Suppressor macrophage treated with lipopolysaccharide for 4 hours (primary cell): ENCODE data around the gene MARCHF2.

Source experiments
- DNase-seq: peaks from one replicate; pipeline ENCODE4 v3.0.0-alpha.2; 2020

MARCHF2 gene

DNA sequence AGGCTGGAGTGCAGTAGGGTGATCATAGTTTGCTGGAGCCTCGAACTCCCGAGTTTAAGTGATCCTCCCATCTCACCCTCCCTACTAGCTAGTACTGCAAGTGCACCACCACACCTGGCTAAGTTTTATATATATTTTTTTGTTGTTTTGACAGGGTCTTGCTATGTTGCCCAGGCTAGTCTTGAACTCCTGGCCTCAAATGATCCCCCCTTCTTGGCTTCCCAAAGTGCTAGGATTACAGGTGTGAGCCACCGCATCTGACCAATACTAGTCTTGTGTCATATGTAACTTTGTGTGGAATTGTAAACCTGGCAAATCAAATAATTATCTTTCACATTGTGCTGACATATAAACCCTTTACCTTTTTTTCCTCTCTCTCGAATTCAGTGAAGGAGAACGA lies 41.9 kb downstream of the MARCHF2 start:
- no peak for DNase-seq

DNA sequence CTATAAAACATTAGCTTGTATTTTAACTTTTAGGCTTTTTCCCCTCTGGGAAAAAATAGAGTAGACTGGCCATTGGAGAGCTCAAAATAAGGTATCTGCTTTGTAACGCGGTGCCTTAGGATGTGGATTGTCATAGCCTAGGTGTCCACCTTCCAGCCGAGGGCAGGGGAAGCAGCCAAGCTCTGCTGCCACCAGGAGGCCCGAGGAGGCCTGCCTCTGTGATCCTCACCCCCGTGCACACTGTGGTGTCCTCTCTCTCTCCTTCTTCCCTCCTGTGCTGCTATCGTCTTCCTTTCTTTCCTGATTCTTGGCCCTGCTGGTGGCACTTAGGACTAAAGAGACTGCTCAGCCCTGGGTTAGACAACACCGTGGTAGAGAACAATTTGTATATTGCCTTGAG lies 43.0 kb downstream of the MARCHF2 start:
- DNase-seq, result no peak

DNA sequence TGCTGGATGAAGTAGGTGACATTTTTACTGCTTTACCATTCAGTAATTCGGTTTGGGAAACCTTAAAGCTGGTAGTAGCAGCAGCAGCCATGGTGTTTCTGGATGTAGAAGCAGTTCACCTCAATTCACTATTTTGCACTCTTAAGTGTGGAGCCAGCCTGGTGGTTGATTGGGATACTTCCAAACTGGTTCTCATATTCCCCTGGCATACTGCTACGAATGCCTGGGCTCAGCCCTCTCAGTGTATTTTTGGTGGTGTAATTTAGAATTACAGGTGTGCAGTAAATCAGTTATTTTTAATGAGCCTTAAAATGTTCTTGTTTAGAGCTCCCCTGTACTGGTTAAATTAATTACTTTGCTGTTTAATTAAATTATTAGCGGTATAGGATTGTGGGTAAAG lies 44.1 kb downstream of the MARCHF2 start:
- no peak for DNase-seq

DNA sequence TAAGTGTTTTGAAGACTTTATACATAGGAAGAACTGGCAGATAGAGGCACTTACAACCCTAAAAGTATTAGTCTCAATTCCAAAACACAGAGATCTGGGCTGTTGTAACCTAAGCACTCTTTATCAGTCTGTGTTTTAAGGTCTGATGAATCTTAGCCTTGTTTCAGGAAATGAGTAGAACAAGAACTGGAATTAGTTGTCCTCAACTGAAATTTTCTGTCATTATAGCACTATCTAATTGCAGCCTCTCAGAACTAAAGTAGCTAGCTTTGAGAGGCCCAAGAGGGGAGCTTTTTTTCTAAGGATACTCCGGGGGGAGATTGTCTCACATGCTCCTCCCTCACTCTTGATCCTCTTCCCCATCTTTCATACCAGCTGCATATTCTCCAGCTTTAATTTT lies 44.7 kb downstream of the MARCHF2 start:
- DNase-seq, result no peak

DNA sequence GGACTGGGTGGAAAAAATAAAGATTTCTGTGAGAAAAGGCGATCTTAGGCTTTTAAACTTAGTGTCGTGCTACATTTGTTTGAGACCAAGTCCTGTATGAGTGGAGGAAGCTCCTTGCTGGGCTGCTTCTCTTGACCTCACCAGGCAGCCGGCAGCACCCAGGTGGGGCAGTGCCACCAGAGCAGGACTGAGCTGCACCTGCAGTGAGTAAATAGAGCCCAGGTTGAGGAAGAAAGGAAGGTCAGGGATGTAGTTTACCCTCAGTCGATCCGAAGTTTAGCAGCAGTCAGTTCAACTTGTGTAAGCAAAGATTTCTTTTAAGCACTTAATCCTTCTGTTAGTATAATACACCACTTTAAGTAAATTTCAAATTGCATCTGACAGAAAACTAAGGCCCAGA lies 45.3 kb downstream of the MARCHF2 start:
- no peak for DNase-seq

DNA sequence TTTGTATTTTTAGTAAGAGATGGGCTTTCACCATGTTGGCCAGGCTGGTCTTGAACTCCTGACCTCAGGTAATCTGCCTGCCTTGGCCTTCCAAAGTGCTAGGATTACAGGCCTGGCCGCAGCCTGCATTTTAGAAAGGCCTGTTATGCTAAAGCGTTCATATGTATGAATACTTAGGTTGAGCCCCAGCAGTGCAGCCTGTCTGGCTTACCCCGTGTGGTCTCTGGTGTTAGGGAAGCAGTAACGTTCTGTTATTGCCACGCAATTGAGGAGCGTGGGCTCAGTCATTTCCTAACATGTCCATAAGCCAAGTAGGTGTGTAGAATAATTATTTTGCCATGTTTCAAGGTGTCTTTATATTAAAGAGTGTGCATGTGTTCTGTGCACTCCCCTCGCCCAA lies 46.0 kb downstream of the MARCHF2 start:
- DNase-seq, result no peak

DNA sequence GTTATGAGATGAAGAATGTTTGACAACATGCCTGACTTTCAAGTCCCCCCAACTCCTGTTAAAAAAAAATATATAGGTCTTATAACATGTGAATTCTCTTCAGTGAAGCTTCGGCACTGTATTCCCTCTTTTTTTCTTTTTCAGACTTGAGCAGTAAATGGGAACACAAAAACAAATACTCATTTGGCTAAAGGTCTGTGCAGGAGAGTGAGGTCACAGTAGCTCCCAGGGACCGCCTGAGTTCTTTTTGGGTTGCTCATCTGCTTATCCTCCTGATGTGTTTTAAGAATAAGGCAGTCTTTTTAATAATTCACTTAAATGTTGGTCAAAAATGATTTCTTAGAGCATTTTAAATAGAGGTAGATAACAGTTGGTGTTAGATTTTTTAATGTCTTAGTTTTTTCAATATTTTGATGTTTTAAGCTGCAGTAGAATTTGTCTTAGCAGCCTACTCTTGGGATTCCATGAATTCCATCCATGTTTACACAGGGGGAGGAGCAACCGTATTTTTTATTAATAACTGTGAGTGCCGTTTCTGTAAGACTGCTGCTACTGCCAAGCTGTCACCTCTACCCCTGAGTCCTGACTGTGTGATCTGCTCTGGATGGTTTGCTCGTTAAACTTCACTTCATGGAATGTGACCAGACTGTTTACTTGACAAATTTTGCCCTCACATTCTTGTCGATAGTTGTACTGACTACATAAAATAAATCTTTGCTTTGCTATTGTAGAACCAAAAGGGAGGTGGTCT lies 46.6 kb downstream of the MARCHF2 start:
- DNase-seq, result no peak

DNA sequence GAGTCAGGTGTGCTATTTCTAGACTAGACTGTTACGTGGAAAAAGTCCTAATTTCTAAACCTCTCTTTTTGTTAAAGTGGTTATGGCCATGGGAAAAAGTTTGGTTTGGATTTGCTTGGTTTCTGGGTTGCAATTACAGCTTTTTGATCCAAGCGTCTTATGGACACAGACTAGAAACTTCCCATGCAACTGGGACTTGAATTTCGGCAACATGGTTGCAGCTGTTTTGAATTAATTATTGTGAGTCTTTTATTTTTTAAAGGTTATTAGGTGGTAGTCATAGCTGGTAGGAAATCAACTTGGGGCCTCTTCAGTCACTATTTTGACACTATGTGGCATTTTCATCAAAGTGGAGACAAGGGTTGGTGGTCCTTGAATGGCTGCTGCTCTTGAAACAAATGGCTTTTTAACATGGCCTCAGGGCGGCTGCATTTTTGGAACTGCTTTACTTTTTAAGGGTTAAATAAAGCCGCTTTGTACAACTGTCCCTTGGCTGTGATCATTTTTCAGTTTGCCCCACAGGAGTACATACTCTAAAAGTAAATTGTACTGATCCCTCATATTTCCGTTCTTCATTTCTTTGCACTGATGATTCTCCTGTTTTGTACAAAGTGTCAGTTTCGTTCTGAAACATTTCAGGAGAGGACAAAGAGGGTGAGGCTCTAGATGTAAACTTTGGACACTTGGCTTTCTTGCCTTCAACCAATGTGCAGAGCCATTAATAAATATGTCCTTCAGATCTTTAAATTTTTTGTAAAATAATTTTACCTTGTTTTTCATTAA lies 47.6 kb downstream of the MARCHF2 start:
- DNase-seq, result no peak

DNA sequence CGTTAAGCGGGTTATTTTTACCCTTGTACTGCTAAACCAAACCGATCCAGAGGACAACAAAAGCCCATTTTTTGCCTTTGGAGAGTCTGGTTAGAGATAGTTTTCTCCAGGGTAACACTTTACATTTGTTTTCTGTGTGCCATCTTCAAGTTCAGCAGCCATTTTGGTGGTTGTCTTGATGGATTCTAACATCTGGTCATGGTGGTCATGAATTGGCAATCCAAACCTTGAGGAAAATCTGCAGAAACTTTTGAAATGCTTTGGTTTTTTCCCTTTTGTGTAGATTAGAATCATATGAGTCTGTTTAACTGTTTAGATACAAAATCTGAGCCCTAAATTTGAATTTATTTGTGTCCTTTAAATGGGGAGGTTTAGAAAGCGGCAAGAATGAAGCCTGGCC lies 48.3 kb downstream of the MARCHF2 start:
- no peak for DNase-seq

DNA sequence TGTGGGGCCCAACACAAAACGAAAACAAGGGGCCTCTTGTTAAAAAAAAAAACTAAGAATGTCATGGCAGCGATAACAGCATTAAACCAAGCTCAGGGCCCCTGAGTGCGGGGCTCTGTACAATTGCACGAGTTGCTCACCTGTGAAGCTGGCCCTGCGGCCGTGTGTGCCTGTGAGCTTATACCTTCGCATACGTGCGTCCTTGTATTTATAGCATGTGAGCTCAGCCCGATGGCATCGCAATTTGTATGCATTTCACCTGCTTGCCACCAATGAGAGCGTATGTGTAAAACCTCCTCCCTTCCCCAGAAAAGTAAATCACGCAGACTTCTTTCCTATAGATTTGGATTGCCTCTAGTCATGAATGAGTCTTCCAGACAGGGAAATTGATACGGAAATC lies 48.8 kb downstream of the MARCHF2 start:
- DNase-seq, result no peak

DNA sequence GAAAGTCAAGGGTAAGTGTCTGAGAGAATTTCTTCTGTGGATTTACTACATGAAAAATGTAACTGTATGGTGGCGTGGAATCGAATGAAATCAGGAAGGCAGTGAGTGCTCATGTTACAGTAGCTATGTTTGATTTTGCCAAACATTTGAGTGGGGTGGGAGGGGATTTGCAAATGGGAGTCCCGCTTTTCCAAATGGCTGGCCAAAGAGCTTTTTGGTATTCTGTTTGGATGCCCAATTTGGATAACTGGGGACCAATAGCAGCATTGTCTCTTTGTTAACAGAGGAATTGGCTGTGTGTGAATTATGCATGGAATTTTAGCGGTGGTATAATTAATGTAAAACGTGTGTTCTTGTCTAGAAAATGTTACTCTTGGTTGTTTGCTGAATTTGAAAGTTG lies 49.5 kb downstream of the MARCHF2 start:
- no peak for DNase-seq

DNA sequence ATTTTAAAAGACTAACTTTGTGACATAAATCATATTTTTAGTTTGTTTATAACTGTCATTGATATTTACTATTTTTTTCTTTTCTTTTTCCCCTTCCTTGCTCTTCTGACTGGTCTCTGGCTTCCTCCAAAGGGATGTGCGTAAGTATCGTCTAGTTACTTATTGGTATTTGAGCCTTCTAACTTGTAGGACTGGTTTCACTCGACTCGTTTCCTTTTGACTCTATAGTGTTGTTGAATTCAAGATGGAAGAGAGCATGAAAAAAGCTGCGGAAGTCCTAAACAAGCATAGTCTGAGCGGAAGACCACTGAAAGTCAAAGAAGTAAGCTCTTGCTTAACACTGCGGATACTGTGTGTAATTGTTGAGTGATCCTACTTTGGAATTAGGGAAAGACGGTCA lies 50.3 kb downstream of the MARCHF2 start:
- DNase-seq, result no peak

DNA sequence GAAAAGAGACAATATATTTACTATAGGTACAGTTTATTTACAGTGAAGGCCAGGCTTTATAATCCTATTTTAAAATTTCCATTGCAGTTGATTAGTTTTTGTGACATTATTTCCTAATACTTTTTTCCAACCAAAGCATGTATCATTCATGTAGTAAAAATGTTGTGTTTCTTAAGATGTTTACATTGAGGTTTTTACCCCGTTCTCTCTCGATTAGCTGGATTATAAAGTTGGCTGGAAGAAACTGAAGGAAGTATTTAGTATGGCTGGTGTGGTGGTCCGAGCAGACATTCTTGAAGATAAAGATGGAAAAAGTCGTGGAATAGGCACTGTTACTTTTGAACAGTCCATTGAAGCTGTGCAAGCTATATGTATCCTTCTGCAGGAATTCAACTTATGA lies 52.9 kb downstream of the MARCHF2 start:
- no peak for DNase-seq

DNA sequence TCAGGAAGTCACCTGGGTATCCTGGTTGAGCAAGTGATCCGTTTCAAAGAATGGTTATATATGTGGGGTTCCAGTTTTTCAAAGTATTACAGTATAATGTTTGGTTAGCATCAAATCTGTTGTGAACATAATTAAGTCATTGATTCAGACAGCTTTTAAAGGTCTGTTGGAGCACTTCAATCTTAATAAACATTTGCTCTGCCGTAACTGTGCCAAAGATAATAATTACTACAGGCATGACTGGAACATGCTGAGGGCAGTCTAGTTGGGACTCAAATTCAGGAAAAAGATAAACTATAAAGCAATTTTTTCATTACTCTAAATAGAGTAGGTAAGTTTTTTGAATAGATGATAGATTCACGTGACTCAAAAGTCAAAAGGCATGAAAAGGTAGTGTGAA lies 55.0 kb downstream of the MARCHF2 start:
- no peak for DNase-seq

DNA sequence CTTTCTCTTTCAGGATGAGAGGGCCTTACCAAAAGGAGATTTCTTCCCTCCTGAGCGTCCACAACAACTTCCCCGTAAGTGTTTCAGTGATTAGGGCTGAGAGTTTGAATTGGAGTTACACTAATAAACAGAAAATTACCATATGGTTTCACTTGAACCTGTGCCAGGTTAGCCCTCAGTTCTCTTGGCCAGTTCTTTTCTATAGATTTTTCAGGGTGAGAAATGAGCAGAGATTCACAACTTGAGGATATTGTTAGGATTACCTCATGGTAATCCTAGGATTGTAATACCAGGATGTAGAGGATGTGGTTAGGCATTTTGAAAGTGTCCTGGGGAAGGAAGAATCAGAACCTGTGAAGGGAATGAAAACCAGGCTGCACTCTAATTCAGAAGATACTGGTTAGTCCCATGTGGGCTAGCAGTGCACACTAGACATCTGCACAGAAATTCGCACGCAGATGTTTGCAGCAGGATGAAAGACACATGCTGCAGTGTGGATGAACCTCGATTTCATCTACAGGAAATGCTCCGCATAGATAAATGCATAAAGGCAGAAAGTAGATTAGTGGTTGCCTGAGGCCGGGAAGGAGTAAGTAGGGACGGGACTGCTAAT lies 55.8 kb downstream of the MARCHF2 start:
- no peak for DNase-seq

DNA sequence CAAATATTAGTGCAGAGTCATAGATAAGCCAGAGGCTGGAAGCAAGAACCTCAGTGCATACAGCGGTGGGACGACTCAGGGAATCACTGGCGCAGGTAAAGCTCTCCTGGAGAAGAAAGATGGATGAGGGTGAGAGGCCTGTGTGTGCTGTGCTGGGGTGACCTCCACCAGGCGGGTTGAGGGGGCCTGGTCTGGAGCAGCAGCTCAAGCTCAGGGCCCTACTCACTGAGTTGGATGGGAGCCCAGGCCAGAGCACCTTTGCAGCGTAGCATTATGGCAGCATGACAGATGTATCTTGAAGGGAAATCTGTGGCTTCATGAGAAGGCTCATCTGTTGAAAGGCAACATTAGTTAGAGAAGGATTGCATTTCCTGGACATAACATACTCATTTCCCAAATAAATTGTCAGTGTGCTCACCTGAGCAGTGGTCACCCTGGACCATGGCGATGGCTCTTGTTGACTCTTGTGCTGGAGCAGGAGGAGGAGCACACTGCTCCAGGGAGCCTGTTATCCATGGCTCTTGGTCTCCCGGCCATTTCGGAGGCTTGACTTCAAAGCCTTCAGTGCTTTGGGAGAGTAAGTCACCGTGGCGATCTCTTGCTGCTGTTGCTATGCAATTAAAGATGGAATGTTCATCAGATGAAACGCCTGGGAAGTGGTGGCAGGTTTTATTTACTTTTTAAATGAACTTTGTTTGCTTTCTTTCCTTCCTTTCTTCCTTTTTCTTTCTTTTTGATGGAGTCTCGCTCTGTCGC lies 56.7 kb downstream of the MARCHF2 start:
- DNase-seq, result no peak

DNA sequence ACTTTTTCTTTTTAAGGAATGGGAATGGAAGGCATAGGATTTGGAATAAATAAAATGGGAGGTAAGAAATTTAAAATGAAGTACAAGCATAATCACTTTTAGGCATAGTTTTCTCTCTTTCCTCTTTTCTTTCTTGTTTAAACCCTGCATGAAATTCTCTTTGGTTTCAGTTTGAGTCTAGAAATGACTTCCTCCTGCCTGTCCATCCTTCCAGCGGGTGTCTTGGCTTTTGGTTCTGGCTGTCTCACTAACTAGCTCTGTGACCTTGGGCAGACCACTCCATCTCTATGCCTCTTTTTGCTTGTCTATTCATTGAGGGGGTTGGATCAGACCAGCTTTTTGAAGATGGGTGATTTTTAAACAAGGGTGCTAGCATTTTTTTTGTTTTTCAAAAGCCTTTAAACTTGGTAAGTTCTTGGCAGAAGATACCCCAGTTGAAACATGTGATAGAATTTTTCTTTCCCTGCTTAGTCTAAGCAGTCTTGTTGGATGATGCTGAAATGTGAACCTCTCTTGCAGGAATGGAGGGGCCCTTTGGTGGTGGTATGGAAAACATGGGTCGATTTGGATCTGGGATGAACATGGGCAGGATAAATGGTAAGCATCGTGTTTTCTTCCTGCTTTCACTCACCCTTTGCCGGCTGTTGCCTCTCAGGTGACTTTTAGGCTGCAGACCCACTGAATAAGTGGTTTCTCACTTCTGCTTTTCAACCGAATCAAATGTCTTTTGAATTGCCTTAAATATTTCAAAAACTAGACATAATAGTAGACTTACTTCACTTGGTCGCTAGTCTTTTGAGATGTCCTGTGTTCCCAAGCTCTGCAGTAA lies 60.8 kb downstream of the MARCHF2 start:
- peak; percentile 57 for DNase-seq

DNA sequence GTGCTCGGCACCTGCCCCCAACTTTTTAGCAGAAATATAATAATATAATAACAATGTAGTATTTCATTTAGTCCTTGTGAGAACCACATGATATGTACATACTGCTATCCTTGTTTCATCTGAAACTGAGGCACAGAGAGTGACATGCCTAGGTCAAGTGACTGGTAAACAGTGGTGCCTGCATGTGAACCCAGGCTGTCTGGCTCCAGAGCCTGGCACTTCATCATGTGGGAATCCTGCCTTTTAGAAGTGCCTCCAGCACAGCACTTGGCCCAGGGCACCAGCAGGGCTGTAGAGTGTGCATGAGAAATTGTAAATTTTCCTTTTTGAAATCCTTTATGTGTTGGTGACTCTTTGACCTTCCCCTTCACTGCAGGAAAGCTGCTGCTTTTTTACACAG lies 61.9 kb downstream of the MARCHF2 start:
- no peak for DNase-seq

DNA sequence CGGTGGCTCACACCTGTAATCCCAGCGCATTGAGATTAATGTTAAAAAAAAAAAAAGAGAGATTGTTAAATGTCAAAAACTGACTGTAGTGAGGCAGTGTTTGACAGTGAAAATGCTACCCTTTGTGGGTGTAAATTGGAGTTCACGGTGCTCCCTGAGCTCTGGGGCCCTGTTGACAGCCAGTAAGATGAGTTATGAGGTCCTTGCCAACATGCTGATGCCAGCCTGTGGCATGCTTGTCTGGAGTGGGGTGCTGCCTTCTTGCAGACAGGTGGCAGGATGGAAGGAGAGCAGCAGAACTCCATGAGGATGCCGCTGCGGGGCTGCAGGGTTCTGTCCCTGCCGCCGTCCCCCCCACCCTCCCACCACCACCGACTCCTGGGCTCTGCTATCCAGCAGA lies 63.4 kb downstream of the MARCHF2 start:
- DNase-seq, result no peak

DNA sequence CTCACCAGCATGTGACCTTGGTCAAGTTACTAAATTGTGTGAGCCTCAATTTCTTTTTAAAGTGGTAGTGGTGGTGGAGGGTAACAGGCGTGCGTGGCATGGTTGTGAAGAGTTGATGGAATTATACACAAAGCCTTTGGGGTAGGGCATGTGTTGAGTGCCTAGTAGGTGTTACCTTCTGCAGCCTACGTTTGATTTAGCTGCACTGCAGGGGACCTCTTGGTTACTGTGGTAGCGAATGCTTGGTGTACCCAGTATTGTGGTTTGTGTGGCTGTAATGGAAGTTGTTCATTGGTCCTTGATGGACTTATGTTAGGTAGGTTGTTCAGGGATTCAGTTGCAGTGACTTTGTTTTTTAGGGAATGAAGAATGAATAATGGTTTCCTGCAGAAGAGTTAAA lies 64.8 kb downstream of the MARCHF2 start:
- no peak for DNase-seq

DNA sequence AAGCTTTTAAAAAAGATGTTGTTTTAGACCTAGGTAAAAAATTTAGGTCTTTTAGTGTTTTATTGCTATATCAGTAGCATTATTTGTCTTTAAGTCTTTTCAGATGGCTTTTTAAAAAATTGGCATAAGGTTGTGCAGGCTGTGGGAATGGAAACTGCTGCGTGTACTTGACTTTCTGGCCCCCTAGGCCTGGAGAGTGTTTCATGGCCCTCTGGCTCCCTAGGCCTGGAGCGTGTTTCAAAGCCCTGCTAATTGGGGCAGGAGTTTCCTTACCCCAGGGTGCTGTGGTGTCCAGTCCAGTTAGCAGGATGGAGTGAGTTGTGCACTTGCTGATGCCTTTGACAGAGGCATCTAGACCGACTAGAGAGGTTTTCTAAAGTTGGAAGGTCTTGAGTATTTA lies 65.5 kb downstream of the MARCHF2 start:
- DNase-seq, result no peak

DNA sequence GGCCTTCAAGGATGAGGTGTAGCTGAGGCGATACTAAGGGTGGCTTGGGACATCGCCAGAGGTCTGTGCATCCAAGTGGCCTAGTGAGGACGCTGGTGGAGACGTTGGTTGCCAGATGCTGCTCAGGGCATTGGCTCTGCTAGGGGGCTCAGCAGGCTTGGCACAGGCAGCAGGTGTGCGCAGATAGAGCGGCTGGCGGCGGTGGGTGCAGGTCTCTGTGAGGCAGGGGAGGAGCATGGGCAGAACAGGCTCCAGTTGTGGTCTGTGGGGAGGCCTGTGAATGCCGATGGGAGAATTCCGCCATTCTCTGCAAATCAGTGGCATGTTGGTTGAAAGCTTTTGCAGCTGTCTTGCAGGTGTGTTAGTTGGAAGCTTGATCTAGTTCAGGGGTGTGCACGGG lies 68.1 kb downstream of the MARCHF2 start:
- DNase-seq, result no peak

DNA sequence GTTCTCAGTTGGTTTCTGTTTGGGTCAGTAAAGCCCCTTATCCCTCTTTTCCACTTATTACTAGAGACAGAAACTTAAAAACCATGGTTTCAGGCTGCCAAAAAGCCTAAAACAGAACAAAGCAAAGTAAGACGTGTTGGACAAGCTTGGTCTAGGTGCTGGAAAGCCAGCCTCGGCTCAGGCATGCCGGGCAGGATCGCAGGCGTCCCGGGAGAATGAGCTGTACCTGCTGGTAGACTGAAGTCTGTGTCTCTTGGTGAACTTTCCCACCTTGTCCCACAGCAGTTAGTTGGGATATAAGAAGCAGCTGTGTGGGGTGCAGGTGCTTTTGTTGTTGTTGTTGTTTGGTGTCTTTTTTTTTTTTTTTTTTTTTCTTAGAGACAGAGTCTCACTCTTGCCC lies 68.5 kb downstream of the MARCHF2 start:
- DNase-seq, result no peak
